ENCODE data around the gene A2ML1. TPM values are rescaled to one million over a fixed set of nuclear protein-coding genes. Genes with fewer than 3 reads are reported as not detected.
"Not testable (repeated sequence)": the region's sequence is repeated elsewhere in the genome, so short reads cannot be mapped to it uniquely, and the experiment has no call there.

Gene A2ML1
- total RNA-seq, 1 experiment from 2014 or later = not detected

GRCh38 chr12:8906266-8907180, 84.1 kb downstream of the A2ML1 start:
- no peak for DNase-seq (ENCODE audit: low spot score)

- DNase-seq (ENCODE audit: low spot score) = no peak
Measured at GRCh38 chr12:8907513-8907912, 85.1 kb downstream of the A2ML1 start.

- no peak for DNase-seq (ENCODE audit: low spot score)
Measured at GRCh38 chr12:8909752-8910151, 87.3 kb downstream of the A2ML1 start.

GRCh38 chr12:8911606-8912268, 89.3 kb downstream of the A2ML1 start:
- DNase-seq (ENCODE audit: low spot score) = no peak

- peak; percentile 18 for DNase-seq (ENCODE audit: low spot score)
Measured at GRCh38 chr12:8912914-8913313, 90.5 kb downstream of the A2ML1 start.

- DNase-seq (ENCODE audit: low spot score) = no peak
Measured at GRCh38 chr12:8913702-8914032, 91.2 kb downstream of the A2ML1 start.

- peak; percentile 37 for DNase-seq (ENCODE audit: low spot score)
Measured at GRCh38 chr12:8914033-8914715, 91.8 kb downstream of the A2ML1 start, which contains the start of gene PHC1. PHC1 (plus strand) TSS chr12:8914509; CDS start chr12:8917678, 3,169 bp downstream.

GRCh38 chr12:8914716-8915526, 92.5 kb downstream of the A2ML1 start:
- DNase-seq (ENCODE audit: low spot score) = peak; percentile 35

GRCh38 chr12:8916154-8916553, 93.7 kb downstream of the A2ML1 start:
- DNase-seq (ENCODE audit: low spot score) = no peak

GRCh38 chr12:8917031-8917430, 94.6 kb downstream of the A2ML1 start:
- no peak for DNase-seq (ENCODE audit: low spot score)

- no peak for DNase-seq (ENCODE audit: low spot score)
Measured at GRCh38 chr12:8917751-8918150, 95.3 kb downstream of the A2ML1 start.

- not testable (repeated sequence) for DNase-seq (ENCODE audit: low spot score)
Measured at GRCh38 chr12:8919643-8920042, 97.2 kb downstream of the A2ML1 start.

- DNase-seq (ENCODE audit: low spot score) = no peak
Measured at GRCh38 chr12:8922544-8922943, 100.1 kb downstream of the A2ML1 start.

Other genes starting within 250 kb of the A2ML1 start
- gene AICDA, start 209.8 kb upstream of the A2ML1 start, total RNA-seq (2014; rRNA removed; shearing (Covaris generic)) = not detected in 2 replicates
- not detected in 2 replicates for gene MFAP5, start 159.8 kb upstream of the A2ML1 start, total RNA-seq (2014; rRNA removed; shearing (Covaris generic))
- not detected in 2 replicates for gene RIMKLB, start 124.6 kb upstream of the A2ML1 start, total RNA-seq (2014; rRNA removed; shearing (Covaris generic))
- gene PHC1, start 91.9 kb downstream of the A2ML1 start, total RNA-seq (2014; rRNA removed; shearing (Covaris generic)) = 0.79 and 2.5 TPM in 2 replicates
- gene M6PR, start 127.0 kb downstream of the A2ML1 start, total RNA-seq (2014; rRNA removed; shearing (Covaris generic)) = 147 and 174 TPM in 2 replicates
- not detected in 2 replicates for gene KLRG1, start 166.9 kb downstream of the A2ML1 start, total RNA-seq (2014; rRNA removed; shearing (Covaris generic))

Measured in HT-29 (cell line).